A673 (cell line): Measurements from ENCODE around the gene GLI2.

Experiments
- CTCF ChIP-seq: fragments of 300-800, 200-600 bp; sonication (generic); conservative IDR thresholded peaks from 2 replicates; pipeline ENCODE4 v1.5.1; 2017; ENCODE audit warnings: low read depth, mild to moderate bottlenecking, antibody characterized with exemption, low read length, moderate library complexity, mixed read lengths
- EZH2 ChIP-seq: fragments of 200-600 bp; sonication (generic); IDR thresholded peaks from 2 replicates; pipeline ENCODE4 v1.6.1; 2017; ENCODE audit warnings: borderline replicate concordance, low read depth, mild to moderate bottlenecking, mixed read lengths, antibody characterized with exemption, low read length; ENCODE audit not compliant: poor library complexity, severe bottlenecking

GRCh38 chr2:120763931-120764330, 28.3 kb downstream of the GLI2 start:
- TF ChIP-seq CTCF (no peak), EZH2 (no peak)
